K562 treated with DMSO at 1 percent for 24 hours (cell line): ENCODE data around the gene DCD. TPM values are rescaled to one million over a fixed set of nuclear protein-coding genes. Genes with fewer than 3 reads are reported as not detected.

Source experiments
- total RNA-seq: library from RNA; unstranded; fragments of 300-600 nt; gene quantifications from 2 replicates; pipeline ENCODE4 v1.2.3, GENCODE V29; 2022; ENCODE audit warnings: low read depth; ENCODE audit not compliant: insufficient read depth

DCD gene, protein sequence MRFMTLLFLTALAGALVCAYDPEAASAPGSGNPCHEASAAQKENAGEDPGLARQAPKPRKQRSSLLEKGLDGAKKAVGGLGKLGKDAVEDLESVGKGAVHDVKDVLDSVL
- not detected in 2 replicates for total RNA-seq

DNA sequence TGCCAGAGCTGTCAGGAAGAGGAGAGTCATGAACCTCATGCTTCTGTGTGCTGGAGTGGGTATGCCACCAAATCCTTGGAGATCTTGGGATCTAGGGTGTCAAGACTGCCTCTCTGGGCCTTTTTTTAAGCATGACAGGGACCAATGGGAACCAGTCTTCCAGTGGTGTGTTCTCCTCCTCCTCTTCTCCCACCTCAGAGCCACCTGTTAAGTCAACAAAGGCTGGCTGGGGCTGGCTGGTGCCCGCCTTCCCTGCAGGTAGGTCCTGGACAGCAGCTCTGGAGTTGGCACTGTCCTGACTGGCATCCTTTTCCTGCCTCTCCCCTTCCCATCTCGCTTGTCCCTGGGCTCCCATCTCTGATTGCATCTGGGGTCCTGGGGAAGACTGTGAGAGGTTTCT is at the start of gene DCD:
TSS of gene DCD (minus strand) at position 101 of the 400 bp plus-strand sequence. CDS start at position 39, 62 bp downstream.

DNA sequence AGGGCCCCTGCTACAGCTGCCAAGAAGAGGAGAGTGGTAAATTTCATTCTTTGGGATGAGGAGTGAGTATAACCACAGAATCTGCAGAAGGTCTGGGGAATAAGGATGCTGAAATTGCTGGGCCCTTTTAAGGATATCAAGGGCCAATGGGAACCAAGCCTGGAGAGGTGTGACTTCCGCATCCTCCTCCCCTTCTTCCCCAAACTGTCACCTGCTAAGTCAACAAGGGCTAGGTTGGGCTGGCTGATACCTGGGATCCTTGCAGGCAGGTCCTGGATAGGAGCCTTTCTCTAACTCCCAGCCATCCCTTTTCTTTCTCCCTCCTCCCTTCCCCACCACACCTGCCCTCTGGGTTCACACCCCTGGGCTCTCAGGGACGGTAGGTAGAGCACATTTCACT is 13.4 kb downstream of the DCD start, which contains the start of gene LACRT:
TSS of gene LACRT (minus strand) at position 101 of the 400 bp plus-strand sequence. CDS start at position 47, 54 bp downstream.

Other genes with a start within 250 kb of the DCD start
- 82.1 and 87.8 TPM in 2 replicates for gene ITGA5, start 229.1 kb downstream of the DCD start, total RNA-seq
- 239 and 243 TPM in 2 replicates for gene GTSF1, start 174.8 kb downstream of the DCD start, total RNA-seq
- 53.6 and 56.3 TPM in 2 replicates for gene NCKAP1L, start 150.6 kb downstream of the DCD start, total RNA-seq
- gene PDE1B, start 98.8 kb downstream of the DCD start, total RNA-seq: 2.6 and 4.1 TPM in 2 replicates
- not detected in 2 replicates for gene PPP1R1A, start 59.7 kb downstream of the DCD start, total RNA-seq
- gene LACRT, start 13.5 kb downstream of the DCD start, total RNA-seq: not detected in 2 replicates
- not detected in 2 replicates for gene MUCL1, start 206.2 kb upstream of the DCD start, total RNA-seq